ENCODE data around the gene DIS3L2.

The DIS3L2 gene

DNA sequence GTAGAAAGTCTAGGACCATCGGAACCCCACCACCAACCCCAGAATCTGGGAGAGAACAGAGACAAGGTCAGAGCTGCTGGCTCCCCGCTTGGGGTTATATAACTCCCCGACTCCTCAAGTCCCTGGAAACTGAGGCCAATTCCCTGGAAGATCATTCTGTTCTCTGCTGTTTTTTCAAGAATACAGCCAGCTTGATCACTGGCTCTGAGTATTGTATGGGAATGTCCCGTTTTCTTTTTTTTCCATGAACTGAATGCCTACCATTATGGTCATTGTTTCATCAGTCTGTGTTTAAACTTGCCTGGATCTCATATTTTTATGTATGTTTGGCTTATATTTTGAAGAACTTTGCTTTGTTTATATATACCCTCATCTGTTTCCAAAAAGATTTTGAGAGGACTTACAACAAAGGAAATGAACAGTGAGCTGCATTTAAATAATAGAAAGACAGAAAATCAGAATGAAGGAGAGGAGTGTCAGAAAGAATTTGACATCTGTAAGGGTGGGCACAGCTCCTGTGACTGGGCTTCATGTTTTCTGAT, 327.0 kb downstream of the DIS3L2 start:
- TF ChIP-seq, protein P1, sequence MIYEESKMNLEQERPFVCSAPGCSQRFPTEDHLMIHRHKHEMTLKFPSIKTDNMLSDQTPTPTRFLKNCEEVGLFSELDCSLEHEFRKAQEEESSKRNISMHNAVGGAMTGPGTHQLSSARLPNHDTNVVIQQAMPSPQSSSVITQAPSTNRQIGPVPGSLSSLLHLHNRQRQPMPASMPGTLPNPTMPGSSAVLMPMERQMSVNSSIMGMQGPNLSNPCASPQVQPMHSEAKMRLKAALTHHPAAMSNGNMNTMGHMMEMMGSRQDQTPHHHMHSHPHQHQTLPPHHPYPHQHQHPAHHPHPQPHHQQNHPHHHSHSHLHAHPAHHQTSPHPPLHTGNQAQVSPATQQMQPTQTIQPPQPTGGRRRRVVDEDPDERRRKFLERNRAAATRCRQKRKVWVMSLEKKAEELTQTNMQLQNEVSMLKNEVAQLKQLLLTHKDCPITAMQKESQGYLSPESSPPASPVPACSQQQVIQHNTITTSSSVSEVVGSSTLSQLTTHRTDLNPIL (CRISPR knock-in tag; IDR thresholded peaks at IDR 0.05; ENCODE audit: low read depth) = no peak
- TF ChIP-seq RARB (CRISPR knock-in tag; IDR thresholded peaks at IDR 0.05) (no peak), SNAI2 (CRISPR knock-in tag; IDR thresholded peaks at IDR 0.05) (no peak), OSR1 (CRISPR knock-in tag; IDR thresholded peaks at IDR 0.05) (no peak), ZC3H10 (CRISPR knock-in tag; IDR thresholded peaks at IDR 0.05) (no peak), BACH2 (CRISPR knock-in tag; IDR thresholded peaks at IDR 0.05; ENCODE audit: borderline replicate concordance) (no peak), ESRRG (CRISPR knock-in tag; IDR thresholded peaks at IDR 0.05) (no peak), ZNF8 (CRISPR knock-in tag; IDR thresholded peaks at IDR 0.05) (no peak), GLIS3 (CRISPR knock-in tag; IDR thresholded peaks at IDR 0.05) (no peak), CSDC2 (CRISPR knock-in tag; IDR thresholded peaks at IDR 0.05) (no peak), PPARA (CRISPR knock-in tag; IDR thresholded peaks at IDR 0.05; ENCODE audit: borderline replicate concordance) (no peak), ZNF565 (CRISPR knock-in tag; conservative IDR thresholded peaks at IDR 0.05; ENCODE audit: low read depth) (no peak), ZFP3 (CRISPR knock-in tag; IDR thresholded peaks at IDR 0.05) (no peak), ZFP30 (CRISPR knock-in tag; IDR thresholded peaks at IDR 0.05) (no peak), TOX (CRISPR knock-in tag; IDR thresholded peaks at IDR 0.05; ENCODE audit: borderline replicate concordance) (no peak), ZNF70 (CRISPR knock-in tag; IDR thresholded peaks at IDR 0.05) (no peak)
- TF ChIP-seq, protein P2, sequence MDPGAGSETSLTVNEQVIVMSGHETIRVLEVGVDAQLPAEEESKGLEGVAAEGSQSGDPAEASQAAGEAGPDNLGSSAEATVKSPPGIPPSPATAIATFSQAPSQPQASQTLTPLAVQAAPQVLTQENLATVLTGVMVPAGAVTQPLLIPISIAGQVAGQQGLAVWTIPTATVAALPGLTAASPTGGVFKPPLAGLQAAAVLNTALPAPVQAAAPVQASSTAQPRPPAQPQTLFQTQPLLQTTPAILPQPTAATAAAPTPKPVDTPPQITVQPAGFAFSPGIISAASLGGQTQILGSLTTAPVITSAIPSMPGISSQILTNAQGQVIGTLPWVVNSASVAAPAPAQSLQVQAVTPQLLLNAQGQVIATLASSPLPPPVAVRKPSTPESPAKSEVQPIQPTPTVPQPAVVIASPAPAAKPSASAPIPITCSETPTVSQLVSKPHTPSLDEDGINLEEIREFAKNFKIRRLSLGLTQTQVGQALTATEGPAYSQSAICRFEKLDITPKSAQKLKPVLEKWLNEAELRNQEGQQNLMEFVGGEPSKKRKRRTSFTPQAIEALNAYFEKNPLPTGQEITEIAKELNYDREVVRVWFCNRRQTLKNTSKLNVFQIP (CRISPR knock-in tag; IDR thresholded peaks at IDR 0.05; ENCODE audit: borderline replicate concordance, low read depth) = no peak
- TF ChIP-seq, protein P3, sequence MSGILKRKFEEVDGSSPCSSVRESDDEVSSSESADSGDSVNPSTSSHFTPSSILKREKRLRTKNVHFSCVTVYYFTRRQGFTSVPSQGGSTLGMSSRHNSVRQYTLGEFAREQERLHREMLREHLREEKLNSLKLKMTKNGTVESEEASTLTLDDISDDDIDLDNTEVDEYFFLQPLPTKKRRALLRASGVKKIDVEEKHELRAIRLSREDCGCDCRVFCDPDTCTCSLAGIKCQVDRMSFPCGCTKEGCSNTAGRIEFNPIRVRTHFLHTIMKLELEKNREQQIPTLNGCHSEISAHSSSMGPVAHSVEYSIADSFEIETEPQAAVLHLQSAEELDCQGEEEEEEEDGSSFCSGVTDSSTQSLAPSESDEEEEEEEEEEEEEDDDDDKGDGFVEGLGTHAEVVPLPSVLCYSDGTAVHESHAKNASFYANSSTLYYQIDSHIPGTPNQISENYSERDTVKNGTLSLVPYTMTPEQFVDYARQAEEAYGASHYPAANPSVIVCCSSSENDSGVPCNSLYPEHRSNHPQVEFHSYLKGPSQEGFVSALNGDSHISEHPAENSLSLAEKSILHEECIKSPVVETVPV (CRISPR knock-in tag; IDR thresholded peaks at IDR 0.05) = no peak
- no peak for ATAC-seq

DNA sequence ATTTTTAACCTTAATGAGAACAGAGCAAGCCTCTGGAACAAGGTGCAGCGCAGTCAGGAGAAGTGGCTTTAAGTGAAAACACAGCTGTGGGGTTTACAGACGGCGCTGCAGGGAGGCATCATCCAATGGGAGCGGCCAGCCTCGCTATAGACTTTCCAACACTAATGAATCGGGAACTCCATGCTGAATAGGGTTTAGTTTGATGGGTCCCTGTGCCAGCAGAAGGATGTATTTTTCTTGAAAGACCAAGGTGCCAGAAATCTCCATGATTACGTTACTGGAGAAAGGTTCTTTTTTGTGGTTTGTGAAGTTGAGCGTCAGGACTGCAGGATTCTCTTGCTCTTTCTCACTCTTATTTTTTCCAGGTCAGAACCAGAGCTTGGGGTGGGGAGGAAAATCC, 329.2 kb downstream of the DIS3L2 start:
- TF ChIP-seq TOX (CRISPR knock-in tag; IDR thresholded peaks at IDR 0.05; ENCODE audit: borderline replicate concordance) (no peak), ZFP30 (CRISPR knock-in tag; IDR thresholded peaks at IDR 0.05) (no peak), TCF4 (CRISPR knock-in tag; IDR thresholded peaks at IDR 0.05; ENCODE audit: borderline replicate concordance) (no peak), ARNTL (CRISPR knock-in tag; IDR thresholded peaks at IDR 0.05; ENCODE audit: borderline replicate concordance, low read depth) (no peak), ISL1 (CRISPR knock-in tag; IDR thresholded peaks at IDR 0.05) (no peak), ZFP3 (CRISPR knock-in tag; IDR thresholded peaks at IDR 0.05) (no peak), OSR1 (CRISPR knock-in tag; IDR thresholded peaks at IDR 0.05) (no peak), PPARA (CRISPR knock-in tag; IDR thresholded peaks at IDR 0.05; ENCODE audit: borderline replicate concordance) (no peak), GLIS3 (CRISPR knock-in tag; IDR thresholded peaks at IDR 0.05) (no peak)
- TF ChIP-seq, protein P3 (CRISPR knock-in tag; IDR thresholded peaks at IDR 0.05) = no peak
- TF ChIP-seq, protein P1 (CRISPR knock-in tag; IDR thresholded peaks at IDR 0.05; ENCODE audit: low read depth) = no peak
- TF ChIP-seq, protein P2 (CRISPR knock-in tag; IDR thresholded peaks at IDR 0.05; ENCODE audit: borderline replicate concordance, low read depth) = no peak

DNA sequence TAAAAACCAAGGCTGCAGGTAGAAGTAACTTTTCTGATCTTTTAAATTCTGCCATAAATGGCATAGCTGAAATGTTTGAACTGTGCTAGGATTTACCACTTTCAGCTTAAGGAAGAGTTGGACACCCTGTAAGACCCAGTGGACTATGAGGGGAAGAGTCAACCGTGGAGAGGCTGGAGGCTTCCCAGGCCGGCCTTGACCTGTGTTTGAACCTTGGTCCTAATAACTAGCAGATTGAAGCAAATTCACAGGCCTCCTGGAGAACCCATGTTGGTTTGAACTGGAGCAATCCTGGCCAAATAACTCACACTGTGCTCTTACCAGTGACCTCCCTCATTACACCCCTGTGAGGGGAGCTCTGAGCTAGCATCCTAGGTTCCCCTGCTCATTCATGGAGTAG, 329.8 kb downstream of the DIS3L2 start:
- no peak; the same call in 2 of the 3 replicates for ATAC-seq
- no peak for TF ChIP-seq ARNTL (CRISPR knock-in tag; IDR thresholded peaks at IDR 0.05; ENCODE audit: borderline replicate concordance, low read depth)

More for the DNA sequence above, 329.2 kb downstream of the DIS3L2 start:
- ATAC-seq = no peak

Data from SK-N-SH treated with all-trans-retinoic acid at 6 μM for 48 hours (cell line).